CD4-positive, alpha-beta T cell treated with Interferon alpha-2 for 1 hour (primary cell): Measurements from ENCODE around the gene DIP2C.
"Not testable (repeated sequence)": the region's sequence is repeated elsewhere in the genome, so short reads cannot be mapped to it uniquely, and the experiment has no call there.

ENCODE experiments used
- DNase-seq, 2 donors: peaks; one replicate each; pipeline ENCODE4 v3.0.0-alpha.2; 2020 to 2022

Gene DIP2C, protein sequence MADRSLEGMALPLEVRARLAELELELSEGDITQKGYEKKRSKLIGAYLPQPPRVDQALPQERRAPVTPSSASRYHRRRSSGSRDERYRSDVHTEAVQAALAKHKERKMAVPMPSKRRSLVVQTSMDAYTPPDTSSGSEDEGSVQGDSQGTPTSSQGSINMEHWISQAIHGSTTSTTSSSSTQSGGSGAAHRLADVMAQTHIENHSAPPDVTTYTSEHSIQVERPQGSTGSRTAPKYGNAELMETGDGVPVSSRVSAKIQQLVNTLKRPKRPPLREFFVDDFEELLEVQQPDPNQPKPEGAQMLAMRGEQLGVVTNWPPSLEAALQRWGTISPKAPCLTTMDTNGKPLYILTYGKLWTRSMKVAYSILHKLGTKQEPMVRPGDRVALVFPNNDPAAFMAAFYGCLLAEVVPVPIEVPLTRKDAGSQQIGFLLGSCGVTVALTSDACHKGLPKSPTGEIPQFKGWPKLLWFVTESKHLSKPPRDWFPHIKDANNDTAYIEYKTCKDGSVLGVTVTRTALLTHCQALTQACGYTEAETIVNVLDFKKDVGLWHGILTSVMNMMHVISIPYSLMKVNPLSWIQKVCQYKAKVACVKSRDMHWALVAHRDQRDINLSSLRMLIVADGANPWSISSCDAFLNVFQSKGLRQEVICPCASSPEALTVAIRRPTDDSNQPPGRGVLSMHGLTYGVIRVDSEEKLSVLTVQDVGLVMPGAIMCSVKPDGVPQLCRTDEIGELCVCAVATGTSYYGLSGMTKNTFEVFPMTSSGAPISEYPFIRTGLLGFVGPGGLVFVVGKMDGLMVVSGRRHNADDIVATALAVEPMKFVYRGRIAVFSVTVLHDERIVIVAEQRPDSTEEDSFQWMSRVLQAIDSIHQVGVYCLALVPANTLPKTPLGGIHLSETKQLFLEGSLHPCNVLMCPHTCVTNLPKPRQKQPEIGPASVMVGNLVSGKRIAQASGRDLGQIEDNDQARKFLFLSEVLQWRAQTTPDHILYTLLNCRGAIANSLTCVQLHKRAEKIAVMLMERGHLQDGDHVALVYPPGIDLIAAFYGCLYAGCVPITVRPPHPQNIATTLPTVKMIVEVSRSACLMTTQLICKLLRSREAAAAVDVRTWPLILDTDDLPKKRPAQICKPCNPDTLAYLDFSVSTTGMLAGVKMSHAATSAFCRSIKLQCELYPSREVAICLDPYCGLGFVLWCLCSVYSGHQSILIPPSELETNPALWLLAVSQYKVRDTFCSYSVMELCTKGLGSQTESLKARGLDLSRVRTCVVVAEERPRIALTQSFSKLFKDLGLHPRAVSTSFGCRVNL (N-terminal part only)

DNA sequence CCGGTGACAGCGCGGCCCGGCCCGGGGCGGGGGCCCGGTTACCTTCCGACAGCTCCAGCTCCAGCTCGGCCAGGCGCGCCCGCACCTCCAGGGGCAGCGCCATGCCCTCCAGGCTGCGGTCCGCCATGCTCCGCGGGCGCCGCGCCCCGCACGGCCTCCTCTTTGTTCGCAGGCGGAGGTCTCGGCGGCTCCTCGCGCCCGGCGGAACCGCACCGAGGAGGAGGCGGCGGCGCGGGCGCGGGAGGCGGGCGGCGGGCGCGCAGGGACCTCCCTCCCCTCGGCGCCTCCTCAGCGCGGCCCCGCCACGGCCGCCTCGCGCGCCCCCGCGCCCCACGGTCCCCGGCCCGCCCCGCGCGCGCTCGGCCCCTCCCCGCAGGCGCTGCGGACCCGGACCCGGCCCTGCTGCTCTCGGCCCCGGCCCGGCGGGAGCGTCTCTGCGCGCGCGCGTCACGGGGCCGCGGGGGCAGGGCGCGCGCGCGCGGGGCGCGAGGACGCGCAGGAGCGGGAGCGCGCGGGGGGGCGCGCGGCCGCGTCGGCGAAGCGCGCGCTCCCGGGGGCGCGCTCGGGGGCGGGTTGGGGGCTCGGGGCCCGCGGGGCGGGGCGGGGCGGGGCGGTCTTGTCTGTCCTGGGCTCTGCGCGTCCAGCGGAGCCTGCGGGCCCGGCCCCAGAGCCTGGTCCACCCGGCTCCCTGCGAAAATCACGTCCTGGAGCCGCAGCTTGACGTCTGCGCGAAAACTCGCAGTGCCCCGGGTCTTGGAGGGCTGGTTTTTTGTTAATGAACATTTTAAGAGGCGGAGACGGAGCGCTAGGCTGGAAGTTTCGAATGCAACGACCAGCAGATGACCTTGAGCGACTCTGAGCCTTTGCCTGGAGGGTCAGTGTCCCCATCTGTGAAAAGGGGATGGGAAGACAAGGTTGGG, at the start of gene DIP2C:
Gene DIP2C (minus strand): TSS at position 217 of the 920 bp plus-strand sequence. CDS start 90 bp downstream, at position 127.
- DNase-seq, result no peak

- no peak for DNase-seq
Observed at GRCh38 chr10:734481-734880, 45.0 kb upstream of the DIP2C start.

GRCh38 chr10:733086-733485, 43.6 kb upstream of the DIP2C start:
- no peak for DNase-seq

DNA sequence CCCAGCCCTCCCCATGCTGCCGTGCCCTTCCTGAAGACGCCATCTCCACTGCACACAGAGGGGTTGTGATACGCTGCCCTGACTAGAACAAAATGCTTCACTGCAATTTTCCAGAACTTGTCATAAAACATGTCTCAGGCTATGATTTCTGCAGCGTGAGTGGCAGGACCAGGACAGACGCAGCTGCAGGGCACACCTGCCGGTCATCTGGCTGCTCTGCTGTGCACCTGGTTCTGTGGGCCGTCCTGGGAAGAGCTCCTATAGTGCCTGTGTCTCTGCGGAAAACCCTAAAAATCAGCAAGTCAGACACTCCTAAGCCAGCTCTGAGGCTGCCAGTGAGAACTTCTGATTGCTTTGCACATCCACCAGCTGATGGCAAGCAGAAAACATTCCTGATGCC, 39.7 kb upstream of the DIP2C start:
- DNase-seq, result no peak

GRCh38 chr10:728603-729002, 39.1 kb upstream of the DIP2C start:
- DNase-seq, result no peak

GRCh38 chr10:727162-727790, 37.8 kb upstream of the DIP2C start:
- DNase-seq, result no peak

GRCh38 chr10:725786-726185, 36.3 kb upstream of the DIP2C start:
- no peak for DNase-seq

GRCh38 chr10:725302-725701, 35.8 kb upstream of the DIP2C start:
- no peak for DNase-seq

GRCh38 chr10:723973-724372, 34.5 kb upstream of the DIP2C start:
- no peak for DNase-seq

DNA sequence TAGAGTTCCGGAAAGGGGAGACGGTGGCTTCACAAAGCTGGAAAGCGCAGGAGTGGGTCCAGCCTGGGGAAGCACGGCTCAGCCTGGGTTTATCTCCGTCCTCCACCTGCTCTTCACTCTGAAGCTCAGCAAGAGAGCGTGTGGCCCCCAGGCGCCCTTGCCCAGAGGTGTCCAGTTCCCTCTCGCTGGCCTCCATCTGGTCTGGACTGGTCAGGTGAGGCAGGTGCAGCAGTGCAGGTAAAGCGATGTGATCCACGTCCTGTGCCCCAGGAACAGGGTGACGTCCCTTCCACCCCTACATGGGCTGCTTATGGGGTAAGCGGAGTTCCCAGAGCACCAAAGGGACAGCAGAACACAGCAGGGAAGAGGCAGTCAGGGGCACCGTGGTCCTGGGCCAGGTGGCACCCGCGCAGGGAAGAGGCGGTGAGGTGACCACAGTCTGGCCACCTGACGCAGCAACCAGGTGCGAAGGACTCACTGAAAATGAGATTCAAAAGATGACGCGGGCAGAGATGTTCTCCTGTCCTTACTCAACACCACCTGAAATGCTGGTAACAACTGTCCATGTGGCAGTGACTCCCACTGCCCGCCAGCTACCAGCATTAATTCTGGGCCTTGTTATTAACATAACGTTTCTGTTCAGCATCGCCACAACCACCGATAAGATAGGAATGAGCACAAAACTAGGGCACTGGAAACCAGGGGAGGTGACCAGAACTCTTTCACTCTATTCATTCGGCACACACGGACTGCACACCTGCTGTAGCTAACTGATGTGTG, 33.0 kb upstream of the DIP2C start:
- DNase-seq, result no peak

- no peak for DNase-seq
Observed at GRCh38 chr10:718143-718700, 28.8 kb upstream of the DIP2C start.

DNA sequence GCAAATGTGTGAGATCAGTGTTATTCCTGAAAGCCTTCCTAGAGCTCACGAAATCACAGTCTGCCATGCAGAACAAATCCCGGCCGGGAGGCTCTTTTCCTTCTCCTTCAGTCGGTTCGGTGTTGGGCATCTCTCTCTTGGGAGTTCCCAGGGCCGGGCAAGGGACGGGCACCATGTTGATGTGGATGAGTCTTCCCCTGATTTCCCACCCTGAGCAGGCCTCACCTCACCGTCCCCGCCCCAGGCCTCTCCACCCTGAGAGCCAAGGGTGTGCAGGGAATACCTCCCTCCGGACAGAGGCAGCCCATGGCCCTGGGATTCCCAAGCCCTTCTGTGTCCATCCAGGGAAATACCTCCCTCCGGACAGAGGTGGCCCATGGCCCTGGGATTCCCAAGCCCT, 28.0 kb upstream of the DIP2C start:
- no peak for DNase-seq

GRCh38 chr10:716821-717220, 27.4 kb upstream of the DIP2C start:
- no peak for DNase-seq

DNA sequence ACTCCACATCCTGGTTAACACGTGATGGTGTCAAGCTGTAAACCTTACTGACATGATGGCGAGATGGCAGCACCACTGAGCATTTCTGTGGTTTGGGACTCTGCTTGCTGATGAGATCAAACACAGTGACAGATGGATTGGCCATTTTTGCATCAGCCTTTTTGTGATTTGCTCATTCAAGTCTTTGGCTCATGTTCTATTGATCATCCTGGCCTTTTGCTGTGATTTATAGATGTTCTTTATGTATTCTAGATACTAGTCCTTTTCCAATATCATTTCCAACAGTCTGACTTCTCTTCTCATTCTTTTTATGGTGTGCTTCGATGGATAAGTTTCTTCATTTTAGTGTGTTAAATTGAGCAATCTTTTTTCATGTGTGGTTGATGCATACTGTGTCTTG, 24.7 kb upstream of the DIP2C start:
- DNase-seq, result no peak

- DNase-seq, result no peak
Observed at GRCh38 chr10:712575-712974, 23.1 kb upstream of the DIP2C start.

DNA sequence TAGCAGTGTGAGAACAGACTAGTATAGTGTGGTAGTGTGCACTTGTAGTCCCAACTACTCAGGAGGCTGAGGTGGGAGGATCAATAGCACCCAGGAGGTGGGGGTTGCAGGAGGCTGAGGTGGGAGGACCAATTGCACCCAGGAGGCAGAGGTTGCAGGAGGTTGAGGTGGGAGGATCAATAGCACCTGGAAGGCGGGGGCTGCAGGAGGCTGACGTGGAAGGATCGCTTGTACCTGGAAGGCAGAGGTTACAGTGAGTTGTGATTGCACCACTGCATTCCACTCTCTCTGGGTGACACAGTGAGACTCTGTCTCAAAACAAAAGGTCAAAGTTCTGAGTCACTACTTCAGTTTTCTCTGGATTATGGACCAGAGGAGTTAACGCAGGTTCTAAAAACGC, 22.6 kb upstream of the DIP2C start:
- no peak for DNase-seq

GRCh38 chr10:707861-708260, 18.4 kb upstream of the DIP2C start:
- no peak for DNase-seq

- no peak for DNase-seq
Observed at GRCh38 chr10:707456-707855, 18.0 kb upstream of the DIP2C start.

- no peak for DNase-seq
Observed at GRCh38 chr10:703118-703517, 13.7 kb upstream of the DIP2C start.

DNA sequence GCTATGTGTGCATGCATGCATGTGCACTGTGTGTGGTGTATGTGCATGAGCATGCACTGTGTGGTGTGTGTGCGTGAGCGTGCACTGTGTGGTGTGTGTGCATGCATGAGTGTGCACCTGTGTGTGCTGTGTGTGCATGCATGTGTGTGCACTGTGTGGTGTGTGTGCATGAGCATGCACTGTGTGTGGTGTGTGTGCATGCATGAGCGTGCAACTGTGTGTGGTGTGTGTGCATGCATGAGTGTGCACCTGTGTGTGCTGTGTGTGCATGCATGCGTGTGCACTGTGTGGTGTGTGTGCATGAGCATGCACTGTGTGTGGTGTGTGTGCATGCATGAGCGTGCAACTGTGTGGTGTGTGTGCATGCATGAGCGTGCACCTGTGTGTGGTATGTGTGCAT, 10.7 kb upstream of the DIP2C start:
- not testable (repeated sequence) for DNase-seq
